Left kidney (tissue), 2 donors: ENCODE data around the gene VPS13D. TPM values are rescaled to one million over a fixed set of nuclear protein-coding genes. Genes with fewer than 3 reads are reported as not detected.
A peak's percentile ranks its signal among the peaks of the same experiment; 100 is the strongest.
"Not testable (repeated sequence)": the region's sequence is repeated elsewhere in the genome, so short reads cannot be mapped to it uniquely, and the experiment has no call there.

Experiments
- DNase-seq: peaks from one replicate; pipeline ENCODE4 v3.0.0-alpha.2; 2013
- polyA plus RNA-seq: library from polyadenylated mRNA; unstranded; fragments of 120-200 nt; gene quantifications from one replicate; pipeline ENCODE4 v1.2.1, GENCODE V29; 2013; ENCODE audit not compliant: insufficient read length

The VPS13D gene
- polyA plus RNA-seq, 1 donor: 37.2 TPM

- no peak for DNase-seq
These were observed 33.0 kb upstream of the VPS13D start for GRCh38 chr1:12196641-12197482.

- DNase-seq: no peak
These were observed 32.3 kb upstream of the VPS13D start for GRCh38 chr1:12197483-12197880.

GRCh38 chr1:12200208-12200607 lies 29.6 kb upstream of the VPS13D start:
- no peak for DNase-seq

GRCh38 chr1:12201352-12202189 lies 28.3 kb upstream of the VPS13D start:
- DNase-seq: no peak

GRCh38 chr1:12202190-12202497 lies 27.7 kb upstream of the VPS13D start:
- DNase-seq: no peak

GRCh38 chr1:12202577-12202976 lies 27.3 kb upstream of the VPS13D start:
- no peak for DNase-seq

- DNase-seq: no peak
These were observed 26.4 kb upstream of the VPS13D start for GRCh38 chr1:12203216-12204007.

GRCh38 chr1:12204140-12204539 lies 25.7 kb upstream of the VPS13D start:
- DNase-seq: no peak

GRCh38 chr1:12204754-12205658 lies 24.8 kb upstream of the VPS13D start:
- DNase-seq: no peak

GRCh38 chr1:12206238-12206637 lies 23.6 kb upstream of the VPS13D start:
- no peak for DNase-seq

- no peak for DNase-seq
These were observed 22.9 kb upstream of the VPS13D start for GRCh38 chr1:12206792-12207424.

- no peak for DNase-seq
These were observed 21.6 kb upstream of the VPS13D start for GRCh38 chr1:12208271-12208670.

GRCh38 chr1:12208764-12209494 lies 20.9 kb upstream of the VPS13D start:
- peak; percentile 86 for DNase-seq

GRCh38 chr1:12209495-12209832 lies 20.4 kb upstream of the VPS13D start:
- no peak for DNase-seq

- DNase-seq: no peak
These were observed 14.5 kb upstream of the VPS13D start for GRCh38 chr1:12215118-12215961.

GRCh38 chr1:12219800-12220199 lies 10.0 kb upstream of the VPS13D start:
- no peak for DNase-seq

- no peak for DNase-seq
These were observed 8.9 kb upstream of the VPS13D start for GRCh38 chr1:12220890-12221289.

GRCh38 chr1:12222700-12223099 lies 7.1 kb upstream of the VPS13D start:
- DNase-seq: not testable (repeated sequence)

- not testable (repeated sequence) for DNase-seq
These were observed 5.7 kb upstream of the VPS13D start for GRCh38 chr1:12224092-12224491.
